ENCODE measurements around the gene KHDC4. TPM values are rescaled to one million over a fixed set of nuclear protein-coding genes. Genes with fewer than 3 reads are reported as not detected.

The KHDC4 gene
- total RNA-seq (ENCODE audit: unreplicated experiment): 51.8 TPM
- long read RNA-seq, partial matches to known transcripts: 0 of 1 reads
- long read RNA-seq, other reads (novel, unspliced or antisense): 1 of 1 reads

DNA sequence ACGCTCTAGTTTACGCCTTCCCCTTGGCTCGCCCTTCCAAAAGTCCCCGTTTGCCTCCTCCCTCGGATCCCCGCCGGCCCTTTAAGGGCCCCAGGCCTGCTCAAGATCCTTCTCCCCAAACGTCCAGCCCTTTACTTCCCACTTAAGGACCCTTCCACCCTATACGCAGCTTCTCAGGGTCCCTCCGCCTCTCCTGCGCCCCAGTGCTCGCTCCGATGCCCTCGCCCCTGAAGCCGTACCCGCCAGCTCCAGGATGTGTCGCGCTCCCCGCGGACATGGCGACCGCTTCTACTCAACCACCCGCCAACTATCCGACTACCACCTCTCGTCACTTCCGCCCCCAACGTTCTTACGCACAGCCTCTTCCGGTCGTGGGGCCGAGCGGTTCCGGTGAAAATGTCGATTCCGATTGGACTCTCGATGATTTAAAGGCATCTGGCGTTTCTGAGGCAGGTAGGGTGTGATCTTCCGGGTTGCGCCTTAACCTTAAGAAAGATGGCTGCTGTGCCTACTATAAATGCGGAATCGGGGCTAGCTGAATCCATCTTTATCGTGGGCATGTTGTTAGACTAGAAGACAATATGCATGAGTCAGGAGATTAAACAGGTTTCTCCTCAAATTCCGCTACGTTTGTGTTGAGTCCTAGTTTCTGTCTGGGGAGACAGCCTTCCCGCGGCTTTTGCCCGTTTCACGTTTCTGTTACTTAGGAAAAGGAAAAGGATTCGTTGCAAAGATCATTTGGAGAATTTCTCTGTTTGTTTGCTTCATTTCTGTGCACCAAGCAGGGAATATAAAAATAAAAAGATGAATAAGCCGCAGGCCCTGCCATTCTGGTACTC, at the start of gene KHDC4:
TSS of gene KHDC4 (minus strand) at position 317 of the 839 bp plus-strand sequence. CDS start at position 277, 40 bp downstream.
- DNase-seq: peak; percentile 88
- no peaks in the 10 kb centered on the region for H3K36me3 Mint-ChIP-seq (ENCODE audit: unreplicated experiment)
- H3K4me1 Mint-ChIP-seq (ENCODE audit: low read depth, unreplicated experiment): no peaks in the 10 kb centered on the region
- no peak for TF ChIP-seq CTCF (IDR thresholded peaks at IDR 0.05; ENCODE audit: partially characterized antibody, unreplicated experiment)
- H3K4me3 Mint-ChIP-seq (ENCODE audit: unreplicated experiment): peak within 1 kb of the TSS; percentile 80
- peaks cover 1% of the 10 kb centered on the region for H3K9me3 Mint-ChIP-seq (ENCODE audit: unreplicated experiment)
- no peaks in the 10 kb centered on the region for H3K27me3 Mint-ChIP-seq (ENCODE audit: unreplicated experiment)
- H3K27ac Mint-ChIP-seq (ENCODE audit: unreplicated experiment): no peak within 1 kb of the TSS

DNA sequence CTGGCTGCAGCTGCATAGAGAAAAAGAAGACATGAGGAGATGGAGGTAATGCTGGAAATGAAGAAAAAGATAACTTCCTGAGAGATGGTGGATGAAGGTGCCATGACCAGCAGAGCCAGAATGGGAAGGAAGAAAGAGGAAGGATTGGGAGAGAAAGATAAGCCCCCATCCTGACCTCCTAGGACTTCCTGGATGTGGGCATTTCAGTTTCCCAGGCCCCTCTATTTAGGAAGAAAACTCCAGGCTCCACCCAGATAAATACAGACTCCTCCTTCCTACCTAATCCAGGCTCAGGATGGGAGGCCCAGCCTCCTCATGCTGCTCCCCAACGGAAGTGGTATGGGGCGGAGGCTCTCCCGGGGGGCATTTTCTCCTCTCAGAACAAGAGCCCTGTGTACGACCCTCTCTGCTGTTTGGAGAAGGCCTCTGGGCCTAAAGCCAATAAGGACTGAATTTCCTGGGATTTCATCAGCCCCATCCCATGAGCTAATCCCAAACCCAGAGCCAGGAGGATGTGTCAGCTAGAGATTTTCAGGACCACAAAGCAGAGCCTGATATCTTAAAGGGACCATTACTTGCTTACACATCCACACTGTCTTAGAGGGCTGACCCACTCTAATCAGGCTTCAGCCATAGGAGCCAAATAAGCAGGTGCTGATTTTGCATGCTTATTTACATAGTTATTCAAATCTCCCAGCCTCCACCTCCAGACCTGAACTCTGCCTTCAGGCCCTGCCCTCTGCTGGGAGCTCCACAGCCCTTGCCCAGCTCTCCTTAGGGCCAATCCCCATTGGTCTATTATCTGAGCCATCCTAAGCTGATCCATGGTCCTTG, 49.2 kb upstream of the KHDC4 start:
- H3K27ac Mint-ChIP-seq (ENCODE audit: unreplicated experiment): peak overlapping the region; percentile 89

GRCh38 chr1:155982106-155982505, 47.9 kb upstream of the KHDC4 start:
- no peak for DNase-seq
- peaks cover 11% of the 10 kb centered on the region for H3K4me1 Mint-ChIP-seq (ENCODE audit: low read depth, unreplicated experiment)
- no peak for TF ChIP-seq CTCF (IDR thresholded peaks at IDR 0.05; ENCODE audit: partially characterized antibody, unreplicated experiment)
- H3K27ac Mint-ChIP-seq (ENCODE audit: unreplicated experiment): peak overlapping the region; percentile 68
- H3K36me3 Mint-ChIP-seq (ENCODE audit: unreplicated experiment): no peaks in the 10 kb centered on the region
- H3K9me3 Mint-ChIP-seq (ENCODE audit: unreplicated experiment): peaks cover 6% of the 10 kb centered on the region
- H3K4me3 Mint-ChIP-seq (ENCODE audit: unreplicated experiment): peak overlapping the region; percentile 80
- H3K27me3 Mint-ChIP-seq (ENCODE audit: unreplicated experiment): peaks cover 8% of the 10 kb centered on the region

More for the DNA sequence above, 49.2 kb upstream of the KHDC4 start:
- Mint-ChIP-seq H3K4me3 (ENCODE audit: unreplicated experiment) (peak overlapping the region; percentile 80), H3K36me3 (ENCODE audit: unreplicated experiment) (no peaks in the 10 kb centered on the region), H3K9me3 (ENCODE audit: unreplicated experiment) (peaks cover 1% of the 10 kb centered on the region), H3K27me3 (ENCODE audit: unreplicated experiment) (peaks cover 8% of the 10 kb centered on the region), H3K4me1 (ENCODE audit: low read depth, unreplicated experiment) (peaks cover 11% of the 10 kb centered on the region)
- peak; percentile 57 for DNase-seq
- TF ChIP-seq CTCF (IDR thresholded peaks at IDR 0.05; ENCODE audit: partially characterized antibody, unreplicated experiment): no peak

DNA sequence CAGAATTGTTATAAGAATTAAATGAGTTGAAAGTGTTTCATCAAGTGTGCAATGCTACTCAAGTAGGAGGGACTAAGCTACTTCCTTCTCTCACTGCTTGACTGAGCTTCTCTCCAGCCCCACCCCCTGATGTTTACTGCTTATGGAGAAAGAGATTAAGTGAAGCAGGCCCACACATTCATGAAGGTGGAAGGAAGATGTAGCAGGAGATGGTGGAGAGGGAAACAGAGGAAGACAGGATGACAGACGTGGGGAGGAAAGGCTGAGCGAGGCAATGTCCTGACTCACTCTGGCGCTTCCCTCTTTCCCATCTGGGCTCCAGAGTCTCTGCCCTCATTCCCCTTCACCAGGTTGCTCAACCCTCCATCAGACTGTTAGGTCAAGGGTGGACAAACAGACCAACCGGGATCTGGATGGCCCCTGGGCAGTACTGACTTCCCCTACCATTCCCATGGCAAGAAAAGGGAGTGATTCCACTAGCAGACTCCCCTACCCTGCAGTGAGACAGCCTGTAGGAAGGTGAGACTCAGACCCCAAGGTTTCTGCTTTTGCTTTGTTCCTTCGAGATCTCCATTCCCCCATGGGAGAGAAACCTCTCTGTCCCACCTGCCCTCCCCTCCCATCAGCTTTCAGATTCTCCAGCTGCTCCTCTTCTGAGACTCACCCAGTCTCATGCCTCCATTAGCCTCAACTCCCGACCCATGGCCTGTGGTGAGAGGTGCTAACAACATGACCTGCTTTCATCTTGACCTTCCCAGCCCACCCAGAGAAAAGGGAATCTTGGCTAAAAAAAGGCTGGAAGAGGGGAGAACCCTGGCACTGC, 47.3 kb upstream of the KHDC4 start:
- peaks cover 14% of the 10 kb centered on the region for H3K4me1 Mint-ChIP-seq (ENCODE audit: low read depth, unreplicated experiment)

More for the DNA sequence above, 47.3 kb upstream of the KHDC4 start:
- Mint-ChIP-seq H3K27ac (ENCODE audit: unreplicated experiment) (peak overlapping the region; percentile 68), H3K36me3 (ENCODE audit: unreplicated experiment) (no peaks in the 10 kb centered on the region), H3K9me3 (ENCODE audit: unreplicated experiment) (peaks cover 6% of the 10 kb centered on the region), H3K4me3 (ENCODE audit: unreplicated experiment) (peak overlapping the region; percentile 80), H3K27me3 (ENCODE audit: unreplicated experiment) (peaks cover 7% of the 10 kb centered on the region)
- no peak for TF ChIP-seq CTCF (IDR thresholded peaks at IDR 0.05; ENCODE audit: partially characterized antibody, unreplicated experiment)
- DNase-seq: no peak
